Muscle of leg (tissue), 11 donors: ENCODE data around the gene TNXB. TPM values are rescaled to one million over a fixed set of nuclear protein-coding genes. Genes with fewer than 3 reads are reported as not detected.
"Not testable (repeated sequence)": the region's sequence is repeated elsewhere in the genome, so short reads cannot be mapped to it uniquely, and the experiment has no call there.

ENCODE experiments used
- DNase-seq: peaks from one replicate; pipeline ENCODE4 v3.0.0; 2013
- H3K27ac ChIP-seq: one replicate; pipeline ENCODE4 v1.5.1; 2013; ENCODE audit warnings: mild to moderate bottlenecking, low read length, control low read depth
- H3K27me3 ChIP-seq: one replicate; pipeline ENCODE4 v1.6.1; 2013; ENCODE audit warnings: low read length; ENCODE audit not compliant: control insufficient read depth, insufficient read depth
- H3K36me3 ChIP-seq: one replicate; pipeline ENCODE4 v1.6.1; 2013; ENCODE audit warnings: low read length; ENCODE audit not compliant: control insufficient read depth, insufficient read depth
- H3K4me1 ChIP-seq: one replicate; pipeline ENCODE4 v1.6.1; 2013; ENCODE audit warnings: low read length; ENCODE audit not compliant: control insufficient read depth, insufficient read depth
- H3K4me3 ChIP-seq: one replicate; pipeline ENCODE4 v1.5.1; 2013; ENCODE audit warnings: low read length, control low read depth
- H3K9me3 ChIP-seq: replicated peaks from 2 replicates; pipeline ENCODE4 v1.6.1; 2013; ENCODE audit warnings: low read depth, low read length; ENCODE audit not compliant: control insufficient read depth
- WGBS: methylation state at CpG from one replicate; pipeline ENCODE4 v1.1.5; 2013; ENCODE audit warnings: missing lambda C conversion rate; ENCODE audit not compliant: insufficient coverage; 5-methylcytosine and 5-hydroxymethylcytosine counted together
- polyA plus RNA-seq, 8 donors: library from polyadenylated mRNA; unstranded; fragments of 120-200 nt; gene quantifications; one replicate each; pipeline versions ENCODE4 v1.2.1 to v1.2.3, GENCODE V29; 2013; ENCODE audit warnings: inconsistent platforms in 1 of 8, low replicate concordance in 1 of 8; ENCODE audit not compliant: insufficient read length in 8 of 8, insufficient read depth in 1 of 8
- total RNA-seq: library from RNA; stranded (reverse); fragments of 120-200 nt; gene quantifications from one replicate; pipeline ENCODE4 v1.2.4, GENCODE V29; 2013

The TNXB gene
- total and polyA plus RNA-seq, 9 donors: 100.0 to 207 (median 116) TPM

DNA sequence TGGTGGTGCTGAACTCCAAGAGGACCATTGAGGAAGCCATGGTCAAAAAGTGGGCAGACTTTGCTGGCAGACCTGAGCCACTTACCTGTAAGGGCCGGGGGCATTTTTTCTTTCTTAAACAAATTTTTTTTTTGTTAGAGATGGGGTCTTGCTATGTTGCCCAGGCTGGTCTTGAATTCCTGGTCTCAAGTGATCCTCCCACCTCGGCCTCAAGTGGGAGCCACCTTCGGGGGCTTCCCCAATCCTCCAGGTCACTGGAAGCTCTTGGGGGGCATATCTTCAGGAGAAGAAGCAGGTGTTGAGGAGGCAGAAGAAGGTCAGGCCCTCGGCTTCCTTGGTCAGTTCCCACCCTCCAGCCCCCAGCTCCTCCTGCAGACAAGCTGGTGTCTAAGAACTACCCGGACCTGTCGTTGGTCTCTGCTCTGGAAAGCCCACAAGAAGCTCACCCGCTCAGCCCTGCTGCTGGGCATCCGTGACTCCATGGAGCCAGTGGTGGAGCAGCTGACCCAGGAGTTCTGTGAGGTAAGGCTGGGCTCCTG, 103.1 kb downstream of the TNXB start:
- not testable (repeated sequence) for DNase-seq, H3K4me1 ChIP-seq, H3K27ac ChIP-seq, H3K9me3 ChIP-seq, H3K36me3 ChIP-seq, H3K27me3 ChIP-seq, H3K4me3 ChIP-seq
- WGBS: no CpG with 5 or more reads among the region's 8 CpGs

DNA sequence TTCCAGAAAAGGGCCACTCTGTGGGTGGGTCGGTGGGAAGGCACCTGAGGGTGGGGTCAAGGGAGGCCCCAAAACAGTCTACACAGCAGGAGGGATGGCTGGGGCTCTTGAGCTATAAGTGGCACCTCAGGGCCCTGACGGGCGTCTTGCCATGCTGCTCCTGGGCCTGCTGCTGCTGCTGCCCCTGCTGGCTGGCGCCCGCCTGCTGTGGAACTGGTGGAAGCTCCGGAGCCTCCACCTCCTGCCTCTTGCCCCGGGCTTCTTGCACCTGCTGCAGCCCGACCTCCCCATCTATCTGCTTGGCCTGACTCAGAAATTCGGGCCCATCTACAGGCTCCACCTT, 103.6 kb downstream of the TNXB start:
- WGBS: 73% methylated on average over 3 of the region's 9 CpGs
- not testable (repeated sequence) for H3K9me3 ChIP-seq, H3K4me1 ChIP-seq, H3K27ac ChIP-seq, H3K27me3 ChIP-seq, H3K4me3 ChIP-seq, DNase-seq, H3K36me3 ChIP-seq

DNA sequence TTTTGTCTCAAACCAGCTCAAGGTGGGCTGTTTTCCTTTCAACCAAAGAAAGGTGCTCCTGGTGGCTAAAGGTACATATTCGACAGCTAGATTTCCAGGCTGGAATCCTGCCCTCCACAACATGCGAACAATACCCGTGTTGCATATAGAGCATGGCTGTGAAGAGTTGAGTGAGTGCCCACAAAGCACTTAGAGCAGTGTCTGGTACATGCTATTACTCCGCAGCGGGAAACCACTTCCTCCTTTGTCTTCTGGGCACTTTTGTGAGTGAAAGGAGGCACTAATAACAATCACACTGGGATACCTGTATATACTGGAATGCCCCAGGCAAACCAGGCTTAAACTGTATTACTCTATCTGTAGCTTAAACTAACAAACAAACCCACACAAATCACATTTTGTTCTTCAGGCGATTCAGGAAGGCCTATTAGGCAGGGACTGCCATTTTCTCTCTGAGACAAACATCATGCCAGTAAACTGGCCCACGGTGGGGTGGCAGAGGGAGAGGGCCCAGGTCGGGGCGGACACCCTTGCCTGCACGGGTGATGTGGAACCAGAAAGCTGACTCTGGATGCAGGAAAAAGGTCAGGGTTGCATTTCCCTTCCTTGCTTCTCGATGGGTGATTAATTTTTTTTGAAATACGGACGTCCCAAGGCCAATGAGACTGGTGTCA, 104.1 kb downstream of the TNXB start:
- WGBS: 69% methylated on average over 6 of the region's 13 CpGs
- not testable (repeated sequence) for DNase-seq

DNA sequence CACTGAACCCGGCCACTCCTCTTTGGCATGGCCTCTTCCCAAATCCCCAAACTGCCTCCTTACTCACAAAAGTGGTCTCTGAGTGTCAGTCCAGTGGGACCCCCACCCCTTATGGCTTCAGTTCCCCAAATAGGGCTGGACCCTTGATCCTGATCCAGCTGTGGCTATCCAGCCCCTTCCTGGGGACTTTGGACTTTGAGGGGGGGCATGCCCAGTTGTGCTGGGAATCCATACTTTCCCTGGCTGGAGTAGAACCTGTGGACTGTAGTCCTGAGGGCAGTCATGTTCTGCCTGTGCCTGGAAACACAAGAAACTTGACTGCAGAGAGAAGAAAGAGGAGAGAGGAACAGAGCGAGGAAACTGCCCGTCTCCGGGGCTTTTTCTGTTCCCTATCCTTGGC, 104.7 kb downstream of the TNXB start:
- not testable (repeated sequence) for DNase-seq, H3K4me1 ChIP-seq, H3K9me3 ChIP-seq, H3K27me3 ChIP-seq, H3K4me3 ChIP-seq, H3K36me3 ChIP-seq, H3K27ac ChIP-seq
- no CpG with 5 or more reads among the region's 4 CpGs for WGBS

More for the DNA sequence above, 104.1 kb downstream of the TNXB start:
- not testable (repeated sequence) for H3K36me3 ChIP-seq, H3K27me3 ChIP-seq, H3K4me3 ChIP-seq, H3K9me3 ChIP-seq, H3K4me1 ChIP-seq, H3K27ac ChIP-seq

DNA sequence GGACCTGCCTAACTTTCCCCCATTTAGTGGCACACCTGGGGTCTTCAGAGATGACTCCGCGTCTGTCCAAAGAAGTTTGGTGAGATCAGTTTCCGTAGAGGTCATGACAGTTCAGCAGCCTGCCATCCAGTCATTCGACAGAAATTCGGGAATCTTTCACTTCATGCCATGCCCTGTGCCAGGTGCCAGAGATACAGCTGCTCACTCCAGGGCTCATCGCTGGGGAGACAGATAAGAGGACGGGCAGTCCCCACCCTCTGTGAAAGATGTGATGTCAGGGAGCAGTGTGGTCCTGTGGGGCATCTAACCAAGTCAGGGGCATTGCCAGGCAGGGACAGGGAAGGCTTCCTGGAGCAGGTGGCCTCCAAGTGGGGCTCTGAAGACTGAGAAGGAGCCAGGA, 105.8 kb downstream of the TNXB start:
- H3K27ac ChIP-seq, H3K4me3 ChIP-seq, H3K4me1 ChIP-seq, DNase-seq, H3K27me3 ChIP-seq, H3K36me3 ChIP-seq, H3K9me3 ChIP-seq: not testable (repeated sequence)
- WGBS: no CpG with 5 or more reads among the region's 7 CpGs

DNA sequence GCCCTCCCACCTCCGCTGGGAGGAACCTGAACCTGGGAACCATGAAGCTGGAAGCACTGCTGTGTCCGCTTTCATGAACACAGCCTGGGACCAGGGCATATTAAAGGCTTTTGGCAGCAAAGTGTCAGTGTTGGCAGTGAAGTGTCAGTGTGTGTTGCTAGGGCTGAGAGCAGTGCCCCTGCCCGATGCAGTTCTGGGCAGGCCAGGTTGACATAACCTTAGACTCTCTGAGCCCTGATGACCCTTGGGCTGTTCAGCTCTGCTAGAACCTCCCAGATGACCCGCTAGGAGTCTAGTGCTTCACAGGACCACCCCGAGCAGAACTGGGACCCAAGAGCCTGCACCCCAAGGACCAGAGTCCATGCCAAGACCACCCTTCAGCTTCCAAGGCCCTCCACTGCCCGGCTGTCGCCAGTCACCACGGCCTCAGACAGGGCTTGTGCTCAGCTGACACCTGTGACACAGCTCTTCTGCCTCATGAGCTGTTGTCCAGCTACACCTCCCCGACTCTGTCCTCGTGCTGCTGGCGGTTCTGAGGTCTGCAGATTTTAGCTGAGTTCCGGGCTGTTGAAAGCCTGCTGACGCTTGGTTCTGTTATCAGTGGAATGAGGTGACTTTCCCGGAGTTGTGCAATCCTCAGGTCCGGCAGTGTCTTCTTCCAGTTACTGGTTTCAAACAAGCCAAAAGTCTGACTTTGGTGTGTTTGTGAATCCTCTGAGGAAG, 106.4 kb downstream of the TNXB start:
- not testable (repeated sequence) for H3K9me3 ChIP-seq, DNase-seq, H3K4me1 ChIP-seq, H3K36me3 ChIP-seq, H3K27me3 ChIP-seq, H3K4me3 ChIP-seq, H3K27ac ChIP-seq
- WGBS: no CpG with 5 or more reads among the region's 15 CpGs

DNA sequence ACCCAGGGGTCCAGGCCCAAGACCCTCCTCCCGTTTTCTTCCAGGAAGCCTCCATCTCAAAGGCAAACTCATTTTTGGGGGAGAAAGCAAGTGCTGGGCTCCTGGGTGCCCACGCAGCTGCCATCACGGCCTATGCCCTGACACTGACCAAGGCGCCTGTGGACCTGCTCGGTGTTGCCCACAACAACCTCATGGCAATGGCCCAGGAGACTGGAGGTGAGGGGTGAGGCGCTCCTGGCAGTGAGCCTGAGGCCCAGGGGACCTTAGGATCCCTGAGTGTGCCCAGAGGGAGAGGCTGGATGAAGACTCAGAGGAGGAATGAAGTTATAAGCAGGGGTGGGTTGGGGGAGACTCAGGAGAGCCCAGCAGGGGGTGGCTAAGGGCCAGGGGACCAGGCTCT, 112.8 kb downstream of the TNXB start:
- DNase-seq, H3K27ac ChIP-seq, H3K9me3 ChIP-seq, H3K36me3 ChIP-seq, H3K4me1 ChIP-seq, H3K27me3 ChIP-seq, H3K4me3 ChIP-seq: not testable (repeated sequence)
- WGBS: 90% methylated on average over 4 of the region's 6 CpGs

DNA sequence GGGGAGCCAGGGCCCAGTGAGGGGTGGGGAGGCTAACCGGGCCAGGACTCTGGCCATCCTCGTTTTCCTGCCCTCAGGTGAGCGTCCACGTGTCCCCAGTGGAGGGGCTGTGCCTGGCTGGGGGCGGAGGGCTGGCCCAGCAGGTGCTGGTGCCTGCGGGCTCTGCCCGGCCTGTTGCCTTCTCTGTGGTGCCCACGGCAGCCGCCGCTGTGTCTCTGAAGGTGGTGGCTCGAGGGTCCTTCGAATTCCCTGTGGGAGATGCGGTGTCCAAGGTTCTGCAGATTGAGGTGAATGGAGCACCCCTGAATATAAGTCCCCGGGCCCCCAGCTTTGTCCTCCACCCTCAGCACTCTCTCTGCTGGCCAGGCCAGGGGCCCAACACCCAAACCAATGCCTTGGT, 114.7 kb downstream of the TNXB start:
- not testable (repeated sequence) for DNase-seq, H3K4me3 ChIP-seq, H3K36me3 ChIP-seq, H3K27me3 ChIP-seq, H3K27ac ChIP-seq, H3K9me3 ChIP-seq, H3K4me1 ChIP-seq
- no CpG with 5 or more reads among the region's 14 CpGs for WGBS

Other genes with a start within 250 kb of the TNXB start
- gene NEU1, start 246.5 kb downstream of the TNXB start, total RNA-seq: 27.1 TPM
- gene NEU1, start 246.5 kb downstream of the TNXB start, polyA plus RNA-seq: 10 to 100 TPM; 14.5 to 24.5 (median 18.1) TPM
- 0.18 TPM for gene SLC44A4, start 230.3 kb downstream of the TNXB start, total RNA-seq
- gene SLC44A4, start 230.3 kb downstream of the TNXB start, polyA plus RNA-seq: 1 to 10 TPM in 2 of 8 donors, under 1 TPM in 6; 0.12 to 8.9 (median 0.37) TPM
- 28.3 TPM for gene EHMT2, start 211.6 kb downstream of the TNXB start, total RNA-seq
- gene EHMT2, start 211.6 kb downstream of the TNXB start, polyA plus RNA-seq: 10 to 100 TPM; 30.7 to 43.8 (median 33.8) TPM
- 2.7 TPM for gene ZBTB12, start 207.3 kb downstream of the TNXB start, total RNA-seq
- 10 to 100 TPM in 7 of 8 donors, 1 to 10 TPM in 1; 9.2 to 15.3 (median 14.0) TPM for gene ZBTB12, start 207.3 kb downstream of the TNXB start, polyA plus RNA-seq
- gene C2, start 181.6 kb downstream of the TNXB start, total RNA-seq: 3.7 TPM
- 1 to 10 TPM; 3.3 to 9.5 (median 5.0) TPM for gene C2, start 181.6 kb downstream of the TNXB start, polyA plus RNA-seq
- gene CFB, start 163.2 kb downstream of the TNXB start, total RNA-seq: 1.6 TPM
- 1 to 10 TPM; 1.0 to 4.8 (median 2.0) TPM for gene CFB, start 163.2 kb downstream of the TNXB start, polyA plus RNA-seq
- gene NELFE, start 150.4 kb downstream of the TNXB start, total RNA-seq: 48.9 TPM
- gene NELFE, start 150.4 kb downstream of the TNXB start, polyA plus RNA-seq: 10 to 100 TPM; 64.7 to 72.6 (median 69.2) TPM
- 21.8 TPM for gene SKIC2, start 150.2 kb downstream of the TNXB start, total RNA-seq
- 10 to 100 TPM; 27.0 to 34.1 (median 30.8) TPM for gene SKIC2, start 150.2 kb downstream of the TNXB start, polyA plus RNA-seq
- 10.7 TPM for gene DXO, start 137.2 kb downstream of the TNXB start, total RNA-seq
- gene DXO, start 137.2 kb downstream of the TNXB start, polyA plus RNA-seq: 10 to 100 TPM; 16.0 to 22.2 (median 17.4) TPM
- 13.0 TPM for gene C4A, start 127.3 kb downstream of the TNXB start, total RNA-seq
- gene C4A, start 127.3 kb downstream of the TNXB start, polyA plus RNA-seq: 10 to 100 TPM in 6 of 8 donors, 1 to 10 TPM in 2; 6.6 to 20.4 (median 15.8) TPM
- 15.6 TPM for gene C4B, start 94.5 kb downstream of the TNXB start, total RNA-seq
- 10 to 100 TPM in 7 of 8 donors, 1 to 10 TPM in 1; 9.5 to 32.1 (median 24.1) TPM for gene C4B, start 94.5 kb downstream of the TNXB start, polyA plus RNA-seq
- 0.04 TPM for gene CYP21A2, start 70.9 kb downstream of the TNXB start, total RNA-seq
- 1 to 10 TPM in 3 of 8 donors, under 1 TPM in 5; 0.20 to 1.9 (median 0.62) TPM for gene CYP21A2, start 70.9 kb downstream of the TNXB start, polyA plus RNA-seq
- gene ATF6B, start 18.9 kb upstream of the TNXB start, total RNA-seq: 11.7 TPM
- 10 to 100 TPM; 38.3 to 53.3 (median 46.7) TPM for gene ATF6B, start 18.9 kb upstream of the TNXB start, polyA plus RNA-seq
- gene FKBPL, start 20.9 kb upstream of the TNXB start, total RNA-seq: 4.5 TPM
- 1 to 10 TPM; 4.0 to 6.0 (median 4.4) TPM for gene FKBPL, start 20.9 kb upstream of the TNXB start, polyA plus RNA-seq
- 0.18 TPM for gene PRRT1, start 42.6 kb upstream of the TNXB start, total RNA-seq
- 1 to 10 TPM in 7 of 8 donors, under 1 TPM in 1; 0.71 to 2.3 (median 1.2) TPM for gene PRRT1, start 42.6 kb upstream of the TNXB start, polyA plus RNA-seq
- gene PPT2, start 44.8 kb upstream of the TNXB start, total RNA-seq: 15.3 TPM
- 10 to 100 TPM; 23.7 to 35.7 (median 31.6) TPM for gene PPT2, start 44.8 kb upstream of the TNXB start, polyA plus RNA-seq
- 28.9 TPM for gene EGFL8, start 55.3 kb upstream of the TNXB start, total RNA-seq
- gene EGFL8, start 55.3 kb upstream of the TNXB start, polyA plus RNA-seq: 10 to 100 TPM; 22.9 to 43.4 (median 27.7) TPM
- gene AGPAT1, start 66.7 kb upstream of the TNXB start, total RNA-seq: 32.3 TPM
- 10 to 100 TPM; 55.4 to 71.7 (median 61.8) TPM for gene AGPAT1, start 66.7 kb upstream of the TNXB start, polyA plus RNA-seq
- 41.5 TPM for gene RNF5, start 69.1 kb upstream of the TNXB start, total RNA-seq
- gene RNF5, start 69.1 kb upstream of the TNXB start, polyA plus RNA-seq: 10 to 100 TPM; 46.9 to 57.5 (median 52.8) TPM
- 3.7 TPM for gene AGER, start 74.9 kb upstream of the TNXB start, total RNA-seq
- 10 to 100 TPM in 5 of 8 donors, 1 to 10 TPM in 3; 6.1 to 17.1 (median 10.9) TPM for gene AGER, start 74.9 kb upstream of the TNXB start, polyA plus RNA-seq
- 31.3 TPM for gene PBX2, start 80.9 kb upstream of the TNXB start, total RNA-seq
- 100 to 1,000 TPM in 7 of 8 donors, 10 to 100 TPM in 1; 91.7 to 123 (median 113) TPM for gene PBX2, start 80.9 kb upstream of the TNXB start, polyA plus RNA-seq
- 4.3 TPM for gene GPSM3, start 83.3 kb upstream of the TNXB start, total RNA-seq
- 1 to 10 TPM; 6.1 to 9.8 (median 7.7) TPM for gene GPSM3, start 83.3 kb upstream of the TNXB start, polyA plus RNA-seq
- gene NOTCH4, start 114.7 kb upstream of the TNXB start, total RNA-seq: 14.0 TPM
- gene NOTCH4, start 114.7 kb upstream of the TNXB start, polyA plus RNA-seq: 10 to 100 TPM; 15.9 to 30.4 (median 23.2) TPM